IMR-90 (cell line): Measurements from ENCODE around the gene ZC2HC1B.

ENCODE experiments used
- BHLHE40 ChIP-seq: fragments of 150-350 bp; IDR thresholded peaks from 2 replicates; pipeline ENCODE4 v1.6.1; 2016; ENCODE audit warnings: mild to moderate bottlenecking, low read depth, low read length
- CHD1 ChIP-seq: IDR thresholded peaks from 2 replicates; pipeline ENCODE4 v1.6.1; 2012; ENCODE audit warnings: low read depth, low read length, improper control_type of control experiment
- POLR2A ChIP-seq: IDR thresholded peaks from 2 replicates; pipeline ENCODE4 v1.6.1; 2012; ENCODE audit warnings: mild to moderate bottlenecking, low read depth, low read length
- SMC3 ChIP-seq: fragments of 150-350 bp; IDR thresholded peaks from 2 replicates; pipeline ENCODE4 v1.6.1; 2016; ENCODE audit warnings: low read depth, mild to moderate bottlenecking, antibody characterized with exemption, low read length, moderate library complexity
- TF ChIP-seq, protein P1 (sequence below): conservative IDR thresholded peaks from 2 replicates; pipeline ENCODE4 v1.5.1; 2012; ENCODE audit warnings: mild to moderate bottlenecking, low read depth, low read length, improper control_type of control experiment
- TF ChIP-seq, protein P2 (sequence below): fragments of 150-350 bp; IDR thresholded peaks from 2 replicates; pipeline ENCODE4 v1.6.1; 2017; ENCODE audit warnings: mild to moderate bottlenecking, antibody characterized with exemption, low read length, low read depth

DNA sequence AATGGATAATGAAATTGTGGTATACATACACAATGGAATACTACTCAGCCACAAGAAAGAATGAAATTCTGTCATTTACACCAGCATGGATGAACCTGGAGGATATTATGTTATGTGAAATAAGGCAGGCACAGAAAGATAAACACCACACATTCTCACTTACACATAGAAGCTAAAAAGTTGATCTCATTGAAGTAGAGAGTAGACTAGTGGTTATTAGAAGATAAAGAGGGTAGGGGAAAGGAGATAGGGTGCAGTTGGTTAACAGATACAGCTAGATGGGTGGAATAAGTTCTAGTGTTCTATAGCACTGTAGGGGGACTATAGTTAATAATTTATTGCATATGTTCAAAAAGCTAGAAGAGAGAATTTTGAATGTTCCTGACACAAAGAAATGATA, 46.7 kb upstream of the ZC2HC1B start:
- TF ChIP-seq, protein P1, sequence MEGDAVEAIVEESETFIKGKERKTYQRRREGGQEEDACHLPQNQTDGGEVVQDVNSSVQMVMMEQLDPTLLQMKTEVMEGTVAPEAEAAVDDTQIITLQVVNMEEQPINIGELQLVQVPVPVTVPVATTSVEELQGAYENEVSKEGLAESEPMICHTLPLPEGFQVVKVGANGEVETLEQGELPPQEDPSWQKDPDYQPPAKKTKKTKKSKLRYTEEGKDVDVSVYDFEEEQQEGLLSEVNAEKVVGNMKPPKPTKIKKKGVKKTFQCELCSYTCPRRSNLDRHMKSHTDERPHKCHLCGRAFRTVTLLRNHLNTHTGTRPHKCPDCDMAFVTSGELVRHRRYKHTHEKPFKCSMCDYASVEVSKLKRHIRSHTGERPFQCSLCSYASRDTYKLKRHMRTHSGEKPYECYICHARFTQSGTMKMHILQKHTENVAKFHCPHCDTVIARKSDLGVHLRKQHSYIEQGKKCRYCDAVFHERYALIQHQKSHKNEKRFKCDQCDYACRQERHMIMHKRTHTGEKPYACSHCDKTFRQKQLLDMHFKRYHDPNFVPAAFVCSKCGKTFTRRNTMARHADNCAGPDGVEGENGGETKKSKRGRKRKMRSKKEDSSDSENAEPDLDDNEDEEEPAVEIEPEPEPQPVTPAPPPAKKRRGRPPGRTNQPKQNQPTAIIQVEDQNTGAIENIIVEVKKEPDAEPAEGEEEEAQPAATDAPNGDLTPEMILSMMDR, result no peak
- TF ChIP-seq CHD1 (no peak), SMC3 (no peak), BHLHE40 (no peak), POLR2A (no peak)
- TF ChIP-seq, protein P2, sequence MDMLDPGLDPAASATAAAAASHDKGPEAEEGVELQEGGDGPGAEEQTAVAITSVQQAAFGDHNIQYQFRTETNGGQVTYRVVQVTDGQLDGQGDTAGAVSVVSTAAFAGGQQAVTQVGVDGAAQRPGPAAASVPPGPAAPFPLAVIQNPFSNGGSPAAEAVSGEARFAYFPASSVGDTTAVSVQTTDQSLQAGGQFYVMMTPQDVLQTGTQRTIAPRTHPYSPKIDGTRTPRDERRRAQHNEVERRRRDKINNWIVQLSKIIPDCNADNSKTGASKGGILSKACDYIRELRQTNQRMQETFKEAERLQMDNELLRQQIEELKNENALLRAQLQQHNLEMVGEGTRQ, result no peak
